ENCODE results near the gene ELOVL1. TPM values are rescaled to one million over a fixed set of nuclear protein-coding genes. Genes with fewer than 3 reads are reported as not detected.

ELOVL1 gene
- polyA plus RNA-seq, 1 donor (not counting 4 experiments of a cell fraction or from before 2014, with no cell fraction given), result 283 TPM

GRCh38 chr1:43314233-43314632 is 53.6 kb downstream of the ELOVL1 start:
- no peak overlapping the region for H3K4me2 ChIP-seq (ENCODE audit: control insufficient read depth, extremely low read depth, insufficient read depth, low read depth, low read length)
- FAIRE-seq (no peak), DNase-seq (ENCODE audit: low read depth, low spot score) (no peak)
- TF ChIP-seq CTCF (optimal IDR thresholded peaks at IDR 0.05 in 1 of 3, IDR thresholded peaks at IDR 0.05 in 1 of 3, conservative IDR thresholded peaks at IDR 0.05 in 1 of 3; ENCODE audit: extremely low read depth in 1 of 3, insufficient read depth in 2 of 3, low read length in 3 of 3) (no peak), EZH2 (IDR thresholded peaks at IDR 0.05; ENCODE audit: low read length) (no peak)
- dilution Hi-C loops (cut with MboI; ENCODE audit: extremely low pct_ligation_motif_present, low sequenced_read_pairs), result no loop called here
- no peak overlapping the region for H2AFZ ChIP-seq (ENCODE audit: control insufficient read depth, low read length)
- no peaks in the 10 kb centered on the region for H4K20me1 ChIP-seq (ENCODE audit: control insufficient read depth, extremely low read depth, insufficient read depth, low read length)
- no peak overlapping the region for H3K27ac ChIP-seq (ENCODE audit: control insufficient read depth, insufficient read depth, low read length)
- H3K9me3 ChIP-seq (ENCODE audit: control insufficient read depth, low read depth, low read length), result no peaks in the 10 kb centered on the region
- peaks cover 4% of the 10 kb centered on the region for H3K27me3 ChIP-seq (ENCODE audit: control insufficient read depth, extremely low read depth, insufficient read depth, low read length)
- no peaks in the 10 kb centered on the region for H3K36me3 ChIP-seq (ENCODE audit: control insufficient read depth in 2 of 2, extremely low read depth in 1 of 2, insufficient read depth in 2 of 2, low read length in 2 of 2)
- H3K79me2 ChIP-seq (ENCODE audit: control insufficient read depth, insufficient read depth, low read length), result no peaks in the 10 kb centered on the region
- no peak overlapping the region for H3K9ac ChIP-seq (ENCODE audit: control insufficient read depth, extremely low read depth, insufficient read depth, low read length)
- no peaks in the 10 kb centered on the region for H3K4me1 ChIP-seq (ENCODE audit: control insufficient read depth, extremely low read depth, insufficient read depth, low read length)
- no peak overlapping the region for H3K4me3 ChIP-seq (ENCODE audit: control insufficient read depth in 2 of 3, extremely low read depth in 1 of 3, insufficient read depth in 2 of 3, low read depth in 1 of 3, low read length in 3 of 3)
- no peaks in the 10 kb centered on the region for H3K9me1 ChIP-seq (ENCODE audit: control insufficient read depth, extremely low read depth, insufficient read depth, low read length)

- no peak for DNase-seq (ENCODE audit: low read depth, low spot score)
- Histone ChIP-seq H3K9me1 (ENCODE audit: control insufficient read depth, extremely low read depth, insufficient read depth, low read length) (no peaks in the 10 kb centered on the region), H3K79me2 (ENCODE audit: control insufficient read depth, insufficient read depth, low read length) (no peaks in the 10 kb centered on the region), H4K20me1 (ENCODE audit: control insufficient read depth, extremely low read depth, insufficient read depth, low read length) (no peaks in the 10 kb centered on the region), H3K27me3 (ENCODE audit: control insufficient read depth, extremely low read depth, insufficient read depth, low read length) (peaks cover 4% of the 10 kb centered on the region), H3K4me2 (ENCODE audit: control insufficient read depth, extremely low read depth, insufficient read depth, low read depth, low read length) (no peak overlapping the region), H3K27ac (ENCODE audit: control insufficient read depth, insufficient read depth, low read length) (no peak overlapping the region), H3K9ac (ENCODE audit: control insufficient read depth, extremely low read depth, insufficient read depth, low read length) (no peak overlapping the region), H3K4me1 (ENCODE audit: control insufficient read depth, extremely low read depth, insufficient read depth, low read length) (no peaks in the 10 kb centered on the region), H3K36me3 (ENCODE audit: control insufficient read depth in 2 of 2, extremely low read depth in 1 of 2, insufficient read depth in 2 of 2, low read length in 2 of 2) (no peaks in the 10 kb centered on the region), H3K9me3 (ENCODE audit: control insufficient read depth, low read depth, low read length) (no peaks in the 10 kb centered on the region), H3K4me3 (ENCODE audit: control insufficient read depth in 2 of 3, extremely low read depth in 1 of 3, insufficient read depth in 2 of 3, low read depth in 1 of 3, low read length in 3 of 3) (no peak overlapping the region), H2AFZ (ENCODE audit: control insufficient read depth, low read length) (no peak overlapping the region)
- dilution Hi-C loops (cut with MboI; ENCODE audit: extremely low pct_ligation_motif_present, low sequenced_read_pairs), result no loop called here
- TF ChIP-seq EZH2 (IDR thresholded peaks at IDR 0.05; ENCODE audit: low read length) (no peak), CTCF (optimal IDR thresholded peaks at IDR 0.05 in 1 of 3, IDR thresholded peaks at IDR 0.05 in 1 of 3, conservative IDR thresholded peaks at IDR 0.05 in 1 of 3; ENCODE audit: extremely low read depth in 1 of 3, insufficient read depth in 2 of 3, low read length in 3 of 3) (no peak)
- FAIRE-seq, result no peak
Measured at GRCh38 chr1:43313771-43314170, 54.0 kb downstream of the ELOVL1 start.

Other genes with a start within 250 kb of the ELOVL1 start
- gene EBNA1BP2, start 195.7 kb downstream of the ELOVL1 start, polyA plus RNA-seq, result 53.2 to 140 TPM (median 122 TPM) in 3 replicates
- 0.24 to 0.39 TPM (median 0.32 TPM) in 3 replicates for gene CFAP57, start 195.7 kb downstream of the ELOVL1 start, polyA plus RNA-seq
- gene TMEM125, start 98.0 kb downstream of the ELOVL1 start, polyA plus RNA-seq, result 0.92 to 2.4 TPM (median 1.0 TPM) in 3 replicates
- 4.6 to 6.4 TPM (median 5.6 TPM) in 3 replicates for gene C1orf210, start 82.4 kb downstream of the ELOVL1 start, polyA plus RNA-seq
- 0.03 TPM in 1 of 3 replicates, not detected in the others for gene TIE1, start 67.0 kb downstream of the ELOVL1 start, polyA plus RNA-seq
- gene MPL, start 30.2 kb downstream of the ELOVL1 start, polyA plus RNA-seq, result 0.07 TPM in 1 of 3 replicates, not detected in the others
- 13.6 to 102 TPM (median 84.2 TPM) in 3 replicates for gene CDC20, start 9.0 kb downstream of the ELOVL1 start, polyA plus RNA-seq
- gene MED8, start 21.8 kb upstream of the ELOVL1 start, polyA plus RNA-seq, result 11.1 to 28.7 TPM (median 14.3 TPM) in 3 replicates
- gene SZT2, start 21.9 kb upstream of the ELOVL1 start, polyA plus RNA-seq, result 5.9 to 6.7 TPM (median 6.1 TPM) in 3 replicates
- 26.4 to 39.6 TPM (median 26.9 TPM) in 3 replicates for gene HYI, start 85.9 kb upstream of the ELOVL1 start, polyA plus RNA-seq
- gene PTPRF, start 162.9 kb upstream of the ELOVL1 start, polyA plus RNA-seq, result 161 to 204 TPM (median 198 TPM) in 3 replicates

All from keratinocyte (primary cell).